Measurements from ENCODE around the gene TRIM69.
"Not testable (repeated sequence)": the region's sequence is repeated elsewhere in the genome, so short reads cannot be mapped to it uniquely, and the experiment has no call there.

- TF ChIP-seq CTCF (IDR thresholded peaks at IDR 0.05; ENCODE audit: insufficient read depth, low read length, poor library complexity, severe bottlenecking); EZH2phosphoT487 (conservative IDR thresholded peaks at IDR 0.05; ENCODE audit: low read length): not testable (repeated sequence)
Measured at GRCh38 chr15:44728232-44728575, 8.1 kb upstream of the TRIM69 start.
